GM18526 (cell line): ENCODE data around the gene BOC.

Source experiments
- POLR2A ChIP-seq: IDR thresholded peaks from 3 replicates; pipeline ENCODE4 v1.6.1; 2011; ENCODE audit not compliant: insufficient read length; ENCODE audit errors: extremely low read depth

Gene BOC

GRCh38 chr3:113275583-113275928 is 64.2 kb downstream of the BOC start:
- no peak for TF ChIP-seq POLR2A

- no peak for TF ChIP-seq POLR2A
Observed at GRCh38 chr3:113275929-113276750, 64.8 kb downstream of the BOC start.

DNA sequence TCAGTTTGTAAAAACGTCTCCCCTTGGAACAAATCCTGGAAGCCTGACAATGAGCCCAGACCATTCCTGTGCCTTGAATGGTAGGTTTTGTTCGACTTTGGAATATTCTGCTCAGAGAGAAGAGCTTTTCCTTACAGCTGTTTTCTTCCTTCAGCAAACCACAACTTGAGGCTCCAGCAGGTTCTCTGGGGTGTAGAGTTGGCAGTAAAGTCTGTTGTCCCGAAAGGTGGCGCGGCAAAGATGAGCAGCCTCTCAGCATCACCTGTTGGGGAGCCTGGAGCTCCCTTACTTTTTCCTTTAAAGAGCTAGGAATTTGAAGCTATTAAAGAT is 65.4 kb downstream of the BOC start:
- TF ChIP-seq POLR2A, result no peak

DNA sequence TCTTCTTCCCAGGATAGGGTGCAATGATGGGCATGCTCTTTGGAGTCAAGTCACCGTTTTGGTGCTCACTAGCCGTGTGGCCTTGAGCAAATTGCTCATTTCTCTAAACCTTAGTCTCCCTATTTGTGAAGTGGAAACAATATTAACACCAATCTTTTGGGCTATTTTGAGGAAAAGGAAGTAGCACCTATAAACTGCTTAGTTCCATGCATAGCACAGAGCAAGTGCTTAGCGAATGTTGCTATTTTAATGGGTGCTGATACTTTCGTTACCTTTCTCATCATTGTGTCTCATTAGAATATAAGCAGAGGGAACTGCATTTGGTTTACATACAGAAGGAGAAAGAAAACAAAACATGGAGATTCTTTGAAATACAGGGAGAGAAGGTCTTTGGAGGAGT is 66.1 kb downstream of the BOC start:
- TF ChIP-seq POLR2A, result no peak

DNA sequence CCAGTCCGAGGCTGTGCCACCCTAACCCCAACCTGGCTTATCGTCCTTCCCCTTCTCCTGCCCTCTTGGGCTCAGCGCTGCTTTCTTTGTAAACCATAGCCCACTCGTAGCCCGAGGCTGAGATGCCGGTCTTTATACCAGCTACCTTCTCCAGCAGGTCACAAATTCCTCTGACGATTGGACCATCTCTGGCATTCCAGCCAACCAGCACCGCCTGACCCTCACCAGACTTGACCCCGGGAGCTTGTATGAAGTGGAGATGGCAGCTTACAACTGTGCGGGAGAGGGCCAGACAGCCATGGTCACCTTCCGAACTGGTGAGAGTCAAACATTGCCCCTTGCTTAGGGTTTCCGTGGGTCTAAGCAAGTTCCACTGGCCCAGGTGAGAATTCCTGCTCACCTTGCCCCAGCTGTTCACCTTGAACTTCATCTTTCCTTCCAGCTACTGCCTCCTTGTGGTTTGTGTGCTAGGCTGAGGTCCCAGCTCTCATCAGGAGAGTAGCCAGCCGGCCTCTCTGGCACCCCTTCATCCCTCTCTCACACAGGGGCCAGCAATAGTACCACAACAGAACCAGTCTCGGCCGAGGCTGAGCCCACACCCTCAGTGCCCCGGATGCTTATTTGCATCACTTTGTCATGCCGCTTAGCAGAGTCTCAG is 66.7 kb downstream of the BOC start:
- TF ChIP-seq POLR2A, result no peak

- no peak for TF ChIP-seq POLR2A
Observed at GRCh38 chr3:113278599-113278955, 67.2 kb downstream of the BOC start.

DNA sequence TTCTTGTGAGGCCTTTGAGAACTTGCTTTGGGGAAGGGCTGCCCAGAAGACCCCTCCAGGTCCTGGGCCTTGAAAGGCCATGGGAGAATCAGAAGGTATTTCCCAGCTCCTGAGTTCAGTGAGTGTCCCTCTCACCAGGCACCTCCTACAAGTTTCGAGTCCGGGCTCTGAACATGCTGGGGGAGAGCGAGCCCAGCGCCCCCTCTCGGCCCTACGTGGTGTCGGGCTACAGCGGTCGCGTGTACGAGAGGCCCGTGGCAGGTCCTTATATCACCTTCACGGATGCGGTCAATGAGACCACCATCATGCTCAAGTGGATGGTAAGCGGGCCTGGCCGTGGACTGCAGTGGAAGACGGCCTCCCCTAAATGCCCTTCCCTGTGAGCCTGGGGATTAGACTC is 68.3 kb downstream of the BOC start:
- no peak for TF ChIP-seq POLR2A

GRCh38 chr3:113283306-113283705 is 71.9 kb downstream of the BOC start:
- no peak for TF ChIP-seq POLR2A

GRCh38 chr3:113284453-113285050 is 73.2 kb downstream of the BOC start:
- no peak for TF ChIP-seq POLR2A

DNA sequence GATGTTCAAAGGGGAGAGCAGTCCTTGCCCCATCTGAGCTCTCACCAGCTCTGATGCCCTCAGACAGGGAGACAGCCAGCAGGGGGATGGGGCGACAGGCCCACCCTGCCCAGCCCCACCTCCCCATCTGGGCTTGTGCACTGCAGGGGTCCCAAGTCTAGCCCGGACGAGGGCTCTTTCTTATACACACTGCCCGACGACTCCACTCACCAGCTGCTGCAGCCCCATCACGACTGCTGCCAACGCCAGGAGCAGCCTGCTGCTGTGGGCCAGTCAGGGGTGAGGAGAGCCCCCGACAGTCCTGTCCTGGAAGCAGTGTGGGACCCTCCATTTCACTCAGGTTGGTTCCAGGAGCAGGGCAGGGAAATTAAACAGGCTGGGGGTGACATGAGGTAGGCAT is 73.9 kb downstream of the BOC start:
- TF ChIP-seq POLR2A, result no peak

DNA sequence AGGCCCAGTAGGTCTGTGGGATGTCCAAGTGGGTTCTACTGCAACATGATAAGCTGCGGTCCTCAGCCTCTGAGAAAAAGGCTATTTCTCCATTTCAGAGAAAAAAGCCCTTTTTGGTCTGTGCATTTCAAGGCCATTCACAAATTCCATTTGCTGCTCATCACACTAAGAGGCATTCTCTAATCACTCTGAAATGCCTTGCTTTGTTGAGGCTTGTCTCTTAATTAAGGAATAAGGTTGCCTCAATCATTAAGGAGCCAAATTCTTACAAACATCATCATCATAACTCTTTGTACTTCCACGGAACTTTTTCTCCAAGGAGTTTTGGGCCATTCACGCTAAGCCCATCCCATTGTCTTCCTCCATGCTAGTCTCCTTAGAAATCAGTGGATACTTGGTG is 74.4 kb downstream of the BOC start:
- TF ChIP-seq POLR2A, result no peak

DNA sequence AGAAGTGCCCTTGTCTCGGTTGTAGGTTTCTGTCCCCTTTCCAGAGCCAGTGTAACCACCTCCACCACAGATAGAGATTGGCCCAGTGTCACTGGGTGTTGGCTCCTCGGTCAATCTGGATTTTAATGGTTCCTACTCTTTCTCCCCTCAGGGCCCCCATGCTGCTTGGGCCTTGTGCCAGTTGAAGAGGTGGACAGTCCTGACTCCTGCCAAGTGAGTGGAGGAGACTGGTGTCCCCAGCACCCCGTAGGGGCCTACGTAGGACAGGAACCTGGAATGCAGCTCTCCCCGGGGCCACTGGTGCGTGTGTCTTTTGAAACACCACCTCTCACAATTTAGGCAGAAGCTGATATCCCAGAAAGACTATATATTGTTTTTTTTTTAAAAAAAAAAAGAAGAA is 75.2 kb downstream of the BOC start:
- TF ChIP-seq POLR2A, result no peak

DNA sequence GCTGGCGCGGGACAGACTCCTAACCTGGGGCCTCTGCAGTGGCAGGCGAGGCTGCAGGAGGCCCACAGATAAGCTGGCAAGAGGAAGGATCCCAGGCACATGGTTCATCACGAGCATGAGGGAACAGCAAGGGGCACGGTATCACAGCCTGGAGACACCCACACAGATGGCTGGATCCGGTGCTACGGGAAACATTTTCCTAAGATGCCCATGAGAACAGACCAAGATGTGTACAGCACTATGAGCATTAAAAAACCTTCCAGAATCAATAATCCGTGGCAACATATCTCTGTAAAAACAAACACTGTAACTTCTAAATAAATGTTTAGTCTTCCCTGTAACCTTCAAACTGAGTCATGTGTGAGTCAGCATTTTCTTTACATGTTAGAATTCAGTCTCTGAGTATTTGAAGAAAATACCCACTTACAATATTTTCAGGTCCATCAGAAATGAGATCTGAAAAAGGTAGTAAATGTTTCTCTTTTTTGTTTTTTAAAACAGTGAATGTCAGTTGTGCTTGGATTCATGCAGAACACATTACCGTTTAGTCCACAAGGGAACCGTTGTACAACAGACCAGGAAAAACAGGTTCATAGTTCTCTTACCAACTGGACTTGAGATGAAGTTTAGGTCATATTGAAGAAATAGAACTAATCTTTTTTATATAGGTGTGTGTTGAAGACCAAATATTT is 75.9 kb downstream of the BOC start:
- TF ChIP-seq POLR2A, result no peak

DNA sequence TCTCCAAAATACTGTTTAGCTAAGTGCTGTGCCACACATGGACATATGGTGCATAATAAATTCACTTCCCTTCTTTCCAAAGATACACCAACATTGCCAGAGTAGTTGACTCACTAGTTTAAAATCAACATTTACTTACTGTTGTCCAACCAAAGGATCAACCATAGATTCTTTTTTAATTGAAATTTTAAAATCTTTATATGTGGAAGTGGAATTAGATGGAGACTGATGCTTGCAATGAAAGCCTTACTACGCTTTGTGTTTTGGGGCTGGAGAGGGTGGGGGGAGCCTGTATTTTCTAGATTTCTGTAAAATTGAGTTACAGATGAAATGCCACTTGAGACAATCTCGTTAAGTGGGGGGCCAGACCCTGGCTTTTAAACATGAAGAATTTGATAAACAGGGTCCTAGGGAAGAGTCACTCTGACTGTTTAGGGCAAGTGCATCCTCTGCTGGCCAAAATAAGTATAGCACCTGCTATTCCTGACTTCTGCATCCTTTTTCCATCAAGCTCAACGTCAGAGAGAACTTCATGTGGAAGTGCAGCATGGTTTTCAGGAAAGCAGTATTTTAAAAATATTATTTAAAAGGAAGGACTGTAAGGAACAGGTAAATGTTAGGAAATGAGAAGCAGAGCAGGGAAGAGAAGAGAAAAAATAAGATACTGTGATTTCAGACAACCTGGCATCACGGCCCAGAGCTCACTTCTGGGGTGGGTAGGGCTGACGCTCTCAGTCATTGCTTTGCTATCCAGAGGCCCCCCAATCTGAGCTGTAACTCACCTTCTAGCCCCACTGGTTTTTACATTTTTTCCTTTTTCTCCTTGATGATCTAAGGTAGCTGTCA is 76.7 kb downstream of the BOC start:
- TF ChIP-seq POLR2A, result no peak

DNA sequence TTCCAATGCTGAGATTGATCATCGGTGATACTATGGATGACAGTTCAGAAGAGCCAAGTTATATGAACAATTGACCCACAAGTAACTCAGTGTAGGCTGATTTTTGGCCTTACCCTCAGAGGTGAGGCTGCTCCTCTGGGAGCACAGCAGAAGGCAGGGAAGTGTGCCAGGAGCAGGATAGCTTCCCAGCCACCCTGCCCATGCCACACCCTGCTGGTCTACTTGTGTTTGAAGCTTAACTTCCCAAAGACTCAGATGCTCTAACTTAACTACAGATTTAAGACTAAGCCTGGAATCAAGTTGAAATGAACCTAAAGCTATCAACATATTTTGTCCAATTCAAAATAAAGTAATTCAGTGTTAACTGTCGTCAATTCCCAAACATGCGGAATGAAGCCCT is 77.5 kb downstream of the BOC start:
- no peak for TF ChIP-seq POLR2A

DNA sequence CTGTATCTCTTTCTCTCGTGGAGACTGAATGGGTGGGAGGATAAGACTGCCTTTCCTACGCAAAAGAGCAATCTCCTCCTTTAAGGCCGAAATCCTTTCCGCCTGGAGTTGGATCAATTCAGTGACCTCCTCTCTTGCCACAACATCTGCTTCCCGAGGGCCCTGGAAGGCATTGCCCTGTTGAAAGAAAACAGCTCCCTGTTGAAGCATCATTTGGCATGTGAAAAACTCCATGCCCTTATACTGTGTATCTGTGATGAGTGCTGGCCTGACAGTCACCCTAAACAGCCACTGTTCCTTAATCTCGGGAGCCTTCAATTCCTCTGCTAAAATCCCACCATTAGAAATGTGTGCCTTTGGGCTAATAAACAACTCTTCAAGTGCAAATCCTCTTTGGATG is 80.2 kb downstream of the BOC start:
- TF ChIP-seq POLR2A, result no peak

GRCh38 chr3:113292933-113293332 is 81.6 kb downstream of the BOC start:
- no peak for TF ChIP-seq POLR2A
